ENCODE data around the gene MAP2K3.

MAP2K3 gene

GRCh38 chr17:21293831-21294210 lies 9.3 kb downstream of the MAP2K3 start:
- no peak for TF ChIP-seq CTCF (IDR thresholded peaks at IDR 0.05; ENCODE audit: low read depth, low read length)
- no peak overlapping the region for H3K4me3 ChIP-seq (replicated peaks in 1 of 2; ENCODE audit: low read depth in 2 of 2, low read length in 2 of 2)
- no peak for DNase-seq (ENCODE audit: low read depth in 2 of 2)

- no peak for DNase-seq (ENCODE audit: low read depth in 2 of 2)
- no peak overlapping the region for H3K4me3 ChIP-seq (replicated peaks in 1 of 2; ENCODE audit: low read depth in 2 of 2, low read length in 2 of 2)
- no peak for TF ChIP-seq CTCF (IDR thresholded peaks at IDR 0.05; ENCODE audit: low read depth, low read length)
These were observed 10.0 kb downstream of the MAP2K3 start for GRCh38 chr17:21294321-21295035.

GRCh38 chr17:21295036-21295952 lies 10.8 kb downstream of the MAP2K3 start:
- DNase-seq (ENCODE audit: low read depth in 2 of 2): peak in 1 of 2 donors; percentile 30
- TF ChIP-seq CTCF (IDR thresholded peaks at IDR 0.05; ENCODE audit: low read depth, low read length): no peak
- H3K4me3 ChIP-seq (replicated peaks in 1 of 2; ENCODE audit: low read depth in 2 of 2, low read length in 2 of 2): no peak overlapping the region

- no peak for TF ChIP-seq CTCF (IDR thresholded peaks at IDR 0.05; ENCODE audit: low read depth, low read length)
- no peak overlapping the region for H3K4me3 ChIP-seq (replicated peaks in 1 of 2; ENCODE audit: low read depth in 2 of 2, low read length in 2 of 2)
- peak in 1 of 2 donors; percentile 15 for DNase-seq (ENCODE audit: low read depth in 2 of 2)
These were observed 11.8 kb downstream of the MAP2K3 start for GRCh38 chr17:21296097-21297025.

- H3K4me3 ChIP-seq (replicated peaks in 1 of 2; ENCODE audit: low read depth in 2 of 2, low read length in 2 of 2): no peak overlapping the region
- TF ChIP-seq CTCF (IDR thresholded peaks at IDR 0.05; ENCODE audit: low read depth, low read length): no peak
These were observed 12.6 kb downstream of the MAP2K3 start for GRCh38 chr17:21297026-21297520.

GRCh38 chr17:21297597-21297996 lies 13.1 kb downstream of the MAP2K3 start:
- no peak for DNase-seq (ENCODE audit: low read depth in 2 of 2)
- no peak for TF ChIP-seq CTCF (IDR thresholded peaks at IDR 0.05; ENCODE audit: low read depth, low read length)
- H3K4me3 ChIP-seq (replicated peaks in 1 of 2; ENCODE audit: low read depth in 2 of 2, low read length in 2 of 2): no peak overlapping the region

More at GRCh38 chr17:21297026-21297520, 12.6 kb downstream of the MAP2K3 start:
- DNase-seq (ENCODE audit: low read depth in 2 of 2): peak in 1 of 2 donors; percentile 27
